ENCODE results near the gene IMMP1L.

GRCh38 chr11:31442086-31442485 lies 67.3 kb downstream of the IMMP1L start:
- TF ChIP-seq EZH2phosphoT487 (IDR thresholded peaks at IDR 0.05; ENCODE audit: insufficient read depth, low read depth), result no peak
- TF ChIP-seq EZH2 (IDR thresholded peaks at IDR 0.05; ENCODE audit: insufficient read depth, poor library complexity, severe bottlenecking), result no peak
